Caco-2 (cell line): ENCODE data around the gene SORCS2. TPM values are rescaled to one million over a fixed set of nuclear protein-coding genes. Genes with fewer than 3 reads are reported as not detected.

Source experiments
- BruUV-seq: library from RNA; stranded (reverse); fragments of 400-500 nt; replicated peaks from 2 replicates; lab custom pipeline; 2021; lab: Mats Ljungman, UMichigan
- CTCF ChIA-PET: fragments of 300-600 bp; sonication (Branson Sonifier 250); formaldehyde crosslinking; loops from one replicate; lab custom pipeline; 2022; ENCODE audit warnings: antibody characterized with exemption; lab: Charles Lee
- POLR2A ChIA-PET: fragments of 300-600 bp; sonication (Branson Sonifier 250); formaldehyde crosslinking; loops from one replicate; lab custom pipeline; 2022; ENCODE audit warnings: antibody characterized with exemption; lab: Charles Lee
- DNase-seq, 2 experiments: peaks; one replicate each; pipeline versions ENCODE4 v3.0.0 to v3.0.0-alpha.2; 2020 to 2022
- H3K27me3 ChIP-seq: replicated peaks from 2 replicates; pipeline ENCODE4 v1.6.0; 2011; ENCODE audit warnings: low read length; ENCODE audit not compliant: control insufficient read depth, insufficient read depth
- H3K36me3 ChIP-seq: 2 replicates; pipeline ENCODE4 v1.5.1; 2011; ENCODE audit warnings: low read length; ENCODE audit not compliant: control insufficient read depth, insufficient read depth
- H3K4me1 ChIP-seq: fragments of 250-450 bp; sonication (Bioruptor Pico); 2 replicates; pipeline ENCODE4 v1.5.1; 2020; ENCODE audit warnings: mild to moderate bottlenecking
- H3K4me3 ChIP-seq: 2 replicates; pipeline ENCODE4 v1.5.1; 2011; ENCODE audit warnings: low read depth, mild to moderate bottlenecking, control low read depth, low read length
- H3K9me3 ChIP-seq: fragments of 250-450 bp; sonication (Bioruptor Pico); 2 replicates; pipeline ENCODE4 v1.5.1; 2020; ENCODE audit warnings: mild to moderate bottlenecking, moderate library complexity
- H3K27ac Mint-ChIP-seq: one replicate; pipeline ENCODE4 v1.8.0; 2022; ENCODE audit warnings: mixed read lengths; ENCODE audit not compliant: unreplicated experiment
- H3K27me3 Mint-ChIP-seq: one replicate; pipeline ENCODE4 v1.8.0; 2022; ENCODE audit warnings: mixed read lengths; ENCODE audit not compliant: insufficient read depth, unreplicated experiment
- H3K36me3 Mint-ChIP-seq: one replicate; pipeline ENCODE4 v1.8.0; 2022; ENCODE audit warnings: mild to moderate bottlenecking, mixed read lengths; ENCODE audit not compliant: insufficient read depth, unreplicated experiment
- H3K4me1 Mint-ChIP-seq: one replicate; pipeline ENCODE4 v1.8.0; 2022; ENCODE audit warnings: low read depth, mixed read lengths; ENCODE audit not compliant: unreplicated experiment
- H3K4me3 Mint-ChIP-seq: one replicate; pipeline ENCODE4 v1.8.0; 2022; ENCODE audit warnings: mild to moderate bottlenecking, moderate library complexity, mixed read lengths; ENCODE audit not compliant: unreplicated experiment
- H3K9me3 Mint-ChIP-seq: one replicate; pipeline ENCODE4 v1.8.0; 2022; ENCODE audit warnings: mixed read lengths; ENCODE audit not compliant: unreplicated experiment
- CTCF ChIP-seq, 2 experiments: fragments of 200-600 bp in 1 of 2; IDR thresholded peaks; 1 replicate in 1 of 2; 2 replicates in 1 of 2; pipeline versions ENCODE4 v1.5.1 to v1.8.0; 2011 to 2022; ENCODE audit warnings: antibody characterized with exemption in 1 of 2, control low read depth in 1 of 2, inconsistent platforms in 1 of 2, low read depth in 1 of 2, low read length in 1 of 2, mild to moderate bottlenecking in 1 of 2, moderate library complexity in 1 of 2; ENCODE audit not compliant: insufficient read depth in 1 of 2, severe bottlenecking in 1 of 2, unreplicated experiment in 1 of 2
- intact Hi-C: fragments of 100-400 bp; cut with micrococcal nuclease; formaldehyde crosslinking; loops from one replicate; pipeline ENCODE4 v1.10.0; 2022; ENCODE audit not compliant: unreplicated experiment
- total RNA-seq: library from RNA; stranded (reverse); gene quantifications from 2 replicates; pipeline ENCODE4 v1.2.3, GENCODE V29; 2022

SORCS2 gene
- total RNA-seq, 1 experiment from 2014 or later, result 1.6 TPM

- POLR2A ChIA-PET, result no interaction called here
- TF ChIP-seq CTCF (IDR thresholded peaks at IDR 0.05; ENCODE audit: insufficient read depth in 1 of 2, low read depth in 1 of 2, low read length in 1 of 2, severe bottlenecking in 1 of 2, unreplicated experiment in 1 of 2), result peak; percentile 56 to 68
- intact Hi-C loops, result loop anchor here (1.0 kb wide), 1 partner anchor 104 kb away; the partner anchor contains the start of gene SORCS2
- peak in 1 of 2 experiments; percentile 50 for DNase-seq
- Histone ChIP-seq H3K27me3 (no peaks in the 10 kb centered on the region), H3K4me1 (no peaks in the 10 kb centered on the region), H3K9me3 (no peaks in the 10 kb centered on the region), H3K4me3 (no peak overlapping the region), H3K36me3 (no peaks in the 10 kb centered on the region)
- H3K27ac Mint-ChIP-seq, result no peak overlapping the region
- no peaks in the 10 kb centered on the region for H3K9me3 Mint-ChIP-seq
- CTCF ChIA-PET, result interaction anchor here (0.8 to 1.6 kb wide), 5 partner anchors 100 to 129 kb away, joined by 3 to 9 read pairs (median 5); partner anchors contain the start of gene SORCS2
- no TSS peak for BruUV-seq
- H3K27me3 Mint-ChIP-seq, result no peaks in the 10 kb centered on the region
- no peaks in the 10 kb centered on the region for H3K4me1 Mint-ChIP-seq
- H3K4me3 Mint-ChIP-seq, result no peak overlapping the region
- H3K36me3 Mint-ChIP-seq, result no peaks in the 10 kb centered on the region
Observed at GRCh38 chr4:7295911-7296660, 103.7 kb downstream of the SORCS2 start.

DNA sequence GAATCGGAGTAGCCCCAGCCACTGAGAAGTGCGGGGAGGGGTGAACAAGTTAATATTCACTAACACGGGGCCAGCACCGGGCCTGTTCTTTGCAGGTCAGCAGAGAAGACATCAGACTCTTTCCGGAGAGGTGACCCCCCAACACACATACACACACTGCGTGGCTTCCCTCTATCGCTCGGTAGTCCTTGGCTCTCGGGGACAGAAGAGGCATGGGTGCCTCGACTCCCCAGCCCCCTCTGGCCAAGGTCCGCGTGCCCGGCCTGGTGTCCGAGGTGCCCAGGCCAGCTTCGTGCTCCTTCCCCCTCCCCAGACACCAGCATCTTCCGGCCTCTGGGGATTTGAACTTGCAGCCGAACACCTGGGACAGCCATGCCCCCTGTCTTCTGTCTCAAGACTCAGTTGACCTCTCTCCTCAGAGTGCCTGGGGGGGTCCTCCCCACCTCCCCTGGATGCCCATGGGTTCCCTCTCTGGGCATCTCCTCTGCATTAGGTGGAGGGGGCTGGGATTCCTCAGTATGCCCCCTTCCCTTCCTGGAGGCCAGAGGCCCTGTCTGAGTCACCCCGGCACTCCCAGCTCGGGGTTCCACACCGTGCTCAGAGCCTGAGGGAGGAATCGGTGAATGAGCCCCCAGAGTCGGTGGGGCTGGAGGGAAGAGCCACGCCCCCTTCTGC is 104.5 kb downstream of the SORCS2 start:
- ChIA-PET CTCF (interaction anchor here (0.6 to 1.6 kb wide), 6 partner anchors 101 to 130 kb away, joined by 3 to 9 read pairs (median 5); partner anchors contain the start of gene SORCS2), POLR2A (no interaction called here)
- Histone ChIP-seq H3K27me3 (no peaks in the 10 kb centered on the region), H3K36me3 (no peaks in the 10 kb centered on the region), H3K4me1 (no peaks in the 10 kb centered on the region), H3K4me3 (no peak overlapping the region), H3K9me3 (no peaks in the 10 kb centered on the region)
- intact Hi-C loops, result loop anchor here (1.0 kb wide), 1 partner anchor 104 kb away; the partner anchor contains the start of gene SORCS2
- BruUV-seq, result no TSS peak
- no peak overlapping the region for H3K4me3 Mint-ChIP-seq
- no peaks in the 10 kb centered on the region for H3K4me1 Mint-ChIP-seq
- TF ChIP-seq CTCF (IDR thresholded peaks at IDR 0.05; ENCODE audit: insufficient read depth in 1 of 2, low read depth in 1 of 2, low read length in 1 of 2, severe bottlenecking in 1 of 2, unreplicated experiment in 1 of 2), result no peak
- H3K27ac Mint-ChIP-seq, result no peak overlapping the region
- no peaks in the 10 kb centered on the region for H3K36me3 Mint-ChIP-seq
- DNase-seq, result no peak
- no peaks in the 10 kb centered on the region for H3K9me3 Mint-ChIP-seq
- H3K27me3 Mint-ChIP-seq, result no peaks in the 10 kb centered on the region

DNA sequence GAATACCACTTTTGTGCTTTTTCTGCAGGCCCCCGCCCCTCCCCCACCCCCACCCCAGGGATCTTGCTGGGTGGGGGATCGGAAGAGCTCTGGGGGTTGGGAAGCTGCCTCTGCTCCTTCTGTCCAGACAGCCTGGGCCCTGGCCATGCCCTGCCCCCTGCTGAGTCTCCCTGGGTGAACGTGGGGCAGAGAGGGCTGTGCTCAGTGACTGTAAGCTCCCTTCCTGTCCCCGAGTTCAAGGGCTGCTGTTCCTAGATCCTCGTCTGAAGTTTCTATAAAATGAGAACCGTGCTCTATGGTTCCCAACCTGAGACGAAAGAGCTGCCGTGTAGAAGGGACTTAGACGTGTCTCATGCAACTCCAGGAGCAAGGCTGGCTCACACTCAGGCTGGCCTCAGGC is 105.0 kb downstream of the SORCS2 start:
- Mint-ChIP-seq H3K27me3 (no peaks in the 10 kb centered on the region), H3K4me1 (no peaks in the 10 kb centered on the region), H3K27ac (no peak overlapping the region), H3K4me3 (no peak overlapping the region), H3K36me3 (no peaks in the 10 kb centered on the region), H3K9me3 (no peaks in the 10 kb centered on the region)
- intact Hi-C loops, result no loop called here
- Histone ChIP-seq H3K4me3 (no peak overlapping the region), H3K9me3 (no peaks in the 10 kb centered on the region), H3K4me1 (no peaks in the 10 kb centered on the region), H3K27me3 (no peaks in the 10 kb centered on the region), H3K36me3 (no peaks in the 10 kb centered on the region)
- ChIA-PET CTCF (interaction anchor here (0.6 to 0.7 kb wide), 2 partner anchors 101 to 108 kb away, joined by 4 to 5 read pairs; no protein-coding TSS in a partner anchor), POLR2A (no interaction called here)
- no TSS peak for BruUV-seq
- no peak for DNase-seq
- TF ChIP-seq CTCF (IDR thresholded peaks at IDR 0.05; ENCODE audit: insufficient read depth in 1 of 2, low read depth in 1 of 2, low read length in 1 of 2, severe bottlenecking in 1 of 2, unreplicated experiment in 1 of 2), result no peak
